OCI-LY3 (cell line): Measurements from ENCODE around the gene WNT6.

Source experiments
- CTCF ChIP-seq: fragments of 200-600, 300-600 bp; sonication (generic); IDR thresholded peaks from 2 replicates; pipeline ENCODE4 v1.5.1; 2014; ENCODE audit warnings: antibody characterized with exemption, low read length, low read depth
- EZH2phosphoT487 ChIP-seq: fragments of 200-600 bp; shearing (Covaris generic); IDR thresholded peaks from 2 replicates; pipeline ENCODE4 v1.6.1; 2018; ENCODE audit warnings: antibody characterized with exemption, mixed run types, low read depth

- TF ChIP-seq CTCF (no peak), EZH2phosphoT487 (no peak)
Measured at GRCh38 chr2:218815649-218816048, 44.0 kb upstream of the WNT6 start.
